Panc1 (cell line): Measurements from ENCODE around the gene NTM.

Experiments used
- POLR2AphosphoS5 ChIP-seq: IDR thresholded peaks from 2 replicates; pipeline ENCODE4 v1.6.1; 2012; ENCODE audit warnings: mild to moderate bottlenecking, low read depth, low read length, moderate library complexity
- TF ChIP-seq, protein P1 (sequence below): fragments of 450-650 bp; IDR thresholded peaks from 2 replicates; pipeline ENCODE4 v1.5.1; 2017; ENCODE audit warnings: mild to moderate bottlenecking
- TF ChIP-seq, protein P2 (sequence below), 2 experiments: IDR thresholded peaks; 2 replicates each; pipeline ENCODE4 v1.6.1; 2011 to 2012; ENCODE audit warnings: low read depth in 2 of 2, control low read depth in 1 of 2, low read length in 1 of 2, mild to moderate bottlenecking in 1 of 2, moderate library complexity in 1 of 2; ENCODE audit not compliant: insufficient read depth in 1 of 2

DNA sequence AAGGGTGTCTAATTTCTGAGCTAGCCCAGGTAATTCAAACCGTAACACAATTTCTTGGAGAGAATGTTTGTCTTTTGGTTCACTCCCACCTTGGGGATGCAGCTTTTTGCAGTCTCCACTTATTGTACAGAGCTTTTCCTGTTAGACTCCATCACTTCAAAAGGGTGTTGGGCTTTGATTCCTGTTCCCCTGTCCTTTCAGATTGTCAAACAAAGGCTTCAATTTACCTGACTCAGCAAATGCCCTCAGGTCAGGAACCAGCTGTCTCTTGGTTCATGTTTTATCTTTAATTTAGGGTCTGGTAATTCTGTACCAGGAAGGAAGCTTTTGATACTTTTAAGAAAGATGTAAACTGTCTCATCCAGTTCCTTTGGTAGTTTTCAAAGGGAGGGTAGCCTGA is 880.6 kb downstream of the NTM start:
- TF ChIP-seq, protein P1, sequence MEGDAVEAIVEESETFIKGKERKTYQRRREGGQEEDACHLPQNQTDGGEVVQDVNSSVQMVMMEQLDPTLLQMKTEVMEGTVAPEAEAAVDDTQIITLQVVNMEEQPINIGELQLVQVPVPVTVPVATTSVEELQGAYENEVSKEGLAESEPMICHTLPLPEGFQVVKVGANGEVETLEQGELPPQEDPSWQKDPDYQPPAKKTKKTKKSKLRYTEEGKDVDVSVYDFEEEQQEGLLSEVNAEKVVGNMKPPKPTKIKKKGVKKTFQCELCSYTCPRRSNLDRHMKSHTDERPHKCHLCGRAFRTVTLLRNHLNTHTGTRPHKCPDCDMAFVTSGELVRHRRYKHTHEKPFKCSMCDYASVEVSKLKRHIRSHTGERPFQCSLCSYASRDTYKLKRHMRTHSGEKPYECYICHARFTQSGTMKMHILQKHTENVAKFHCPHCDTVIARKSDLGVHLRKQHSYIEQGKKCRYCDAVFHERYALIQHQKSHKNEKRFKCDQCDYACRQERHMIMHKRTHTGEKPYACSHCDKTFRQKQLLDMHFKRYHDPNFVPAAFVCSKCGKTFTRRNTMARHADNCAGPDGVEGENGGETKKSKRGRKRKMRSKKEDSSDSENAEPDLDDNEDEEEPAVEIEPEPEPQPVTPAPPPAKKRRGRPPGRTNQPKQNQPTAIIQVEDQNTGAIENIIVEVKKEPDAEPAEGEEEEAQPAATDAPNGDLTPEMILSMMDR, result no peak
- TF ChIP-seq, protein P2, sequence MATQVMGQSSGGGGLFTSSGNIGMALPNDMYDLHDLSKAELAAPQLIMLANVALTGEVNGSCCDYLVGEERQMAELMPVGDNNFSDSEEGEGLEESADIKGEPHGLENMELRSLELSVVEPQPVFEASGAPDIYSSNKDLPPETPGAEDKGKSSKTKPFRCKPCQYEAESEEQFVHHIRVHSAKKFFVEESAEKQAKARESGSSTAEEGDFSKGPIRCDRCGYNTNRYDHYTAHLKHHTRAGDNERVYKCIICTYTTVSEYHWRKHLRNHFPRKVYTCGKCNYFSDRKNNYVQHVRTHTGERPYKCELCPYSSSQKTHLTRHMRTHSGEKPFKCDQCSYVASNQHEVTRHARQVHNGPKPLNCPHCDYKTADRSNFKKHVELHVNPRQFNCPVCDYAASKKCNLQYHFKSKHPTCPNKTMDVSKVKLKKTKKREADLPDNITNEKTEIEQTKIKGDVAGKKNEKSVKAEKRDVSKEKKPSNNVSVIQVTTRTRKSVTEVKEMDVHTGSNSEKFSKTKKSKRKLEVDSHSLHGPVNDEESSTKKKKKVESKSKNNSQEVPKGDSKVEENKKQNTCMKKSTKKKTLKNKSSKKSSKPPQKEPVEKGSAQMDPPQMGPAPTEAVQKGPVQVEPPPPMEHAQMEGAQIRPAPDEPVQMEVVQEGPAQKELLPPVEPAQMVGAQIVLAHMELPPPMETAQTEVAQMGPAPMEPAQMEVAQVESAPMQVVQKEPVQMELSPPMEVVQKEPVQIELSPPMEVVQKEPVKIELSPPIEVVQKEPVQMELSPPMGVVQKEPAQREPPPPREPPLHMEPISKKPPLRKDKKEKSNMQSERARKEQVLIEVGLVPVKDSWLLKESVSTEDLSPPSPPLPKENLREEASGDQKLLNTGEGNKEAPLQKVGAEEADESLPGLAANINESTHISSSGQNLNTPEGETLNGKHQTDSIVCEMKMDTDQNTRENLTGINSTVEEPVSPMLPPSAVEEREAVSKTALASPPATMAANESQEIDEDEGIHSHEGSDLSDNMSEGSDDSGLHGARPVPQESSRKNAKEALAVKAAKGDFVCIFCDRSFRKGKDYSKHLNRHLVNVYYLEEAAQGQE (IDR thresholded peaks at IDR 0.05; ENCODE audit: insufficient read depth in 1 of 2, low read depth in 2 of 2, low read length in 1 of 2), result no peak
- TF ChIP-seq POLR2AphosphoS5, result no peak
